K562 (cell line): Measurements from ENCODE around the gene CCSAP. TPM values are rescaled to one million over a fixed set of nuclear protein-coding genes. Genes with fewer than 3 reads are reported as not detected.
A peak's percentile ranks its signal among the peaks of the same experiment; 100 is the strongest.

ENCODE experiments used
- CHD1 ChIP-seq: fragments of 200-600 bp; sonication (generic); IDR thresholded peaks from one replicate; pipeline ENCODE4 v1.6.1; 2012; ENCODE audit warnings: mild to moderate bottlenecking, moderate library complexity, low read length, inconsistent platforms
- CHD4 ChIP-seq: fragments of 200-600 bp; sonication (generic); IDR thresholded peaks from 3 replicates; pipeline ENCODE4 v1.6.1; 2012; ENCODE audit warnings: low read depth, mild to moderate bottlenecking, mixed read lengths, low read length, inconsistent platforms; ENCODE audit not compliant: insufficient read depth, insufficient replicate concordance, poor library complexity, severe bottlenecking
- E2F4 ChIP-seq: sonication (generic); formaldehyde crosslinking; IDR thresholded peaks from 2 replicates; pipeline ENCODE4 v1.8.0; 2022; ENCODE audit warnings: mild to moderate bottlenecking, low read depth, missing genetic modification reagents
- MED1 ChIP-seq: sonication (generic); formaldehyde crosslinking; IDR thresholded peaks from 2 replicates; pipeline ENCODE4 v1.8.1; 2023; ENCODE audit warnings: missing genetic modification reagents, borderline replicate concordance
- NCOA4 ChIP-seq: fragments of 450-650 bp; IDR thresholded peaks from 2 replicates; pipeline ENCODE4 v1.6.1; 2018; ENCODE audit warnings: mild to moderate bottlenecking; ENCODE audit not compliant: partially characterized antibody
- PHF20 ChIP-seq: fragments of 450-650 bp; IDR thresholded peaks from 2 replicates; pipeline ENCODE4 v1.6.1; 2018; ENCODE audit not compliant: partially characterized antibody
- PREB ChIP-seq: sonication (generic); formaldehyde crosslinking; IDR thresholded peaks from 2 replicates; pipeline ENCODE4 v1.8.1; 2023; ENCODE audit warnings: mild to moderate bottlenecking, missing genetic modification reagents
- PYGO2 ChIP-seq: fragments of 450-650 bp; IDR thresholded peaks from 2 replicates; pipeline ENCODE4 v1.6.1; 2016; ENCODE audit warnings: mild to moderate bottlenecking, missing genetic modification characterization, moderate library complexity, missing compliant biosample characterization
- SRSF7 ChIP-seq: fragments of 200-400 bp; formaldehyde crosslinking; optimal IDR thresholded peaks from 2 replicates; pipeline ENCODE3; 2017; ENCODE audit warnings: mild to moderate bottlenecking, low read depth, low read length
- TAF9B ChIP-seq: fragments of 450-650 bp; IDR thresholded peaks from 2 replicates; pipeline ENCODE4 v1.6.1; 2018; ENCODE audit warnings: mild to moderate bottlenecking; ENCODE audit not compliant: partially characterized antibody
- TSHZ1 ChIP-seq: fragments of 250-450 bp; sonication (Bioruptor Pico); IDR thresholded peaks from 2 replicates; pipeline ENCODE4 v1.4.0; 2020; ENCODE audit warnings: mild to moderate bottlenecking, moderate library complexity
- polyA plus RNA-seq, 8 experiments: library from polyadenylated mRNA; depleted of rRNA in 4 of 8; stranded (reverse) in 5 of 8; unstranded in 3 of 8; fragments of >200 nt; fragmentation: Nextera tagmentation in 2 of 8; fragmentation: Illumina TruSeq in 1 of 8; extraction: Ambion mirVana in 2 of 8; extraction: Trizol in 1 of 8; gene quantifications; 2 replicates each; pipeline versions ENCODE4 v1.2.1 to v1.2.3, GENCODE V29; 2011 to 2014; ENCODE audit warnings: inconsistent platforms in 1 of 8, missing spikeins in 1 of 8
- total RNA-seq, 7 experiments: library from RNA; depleted of rRNA in 6 of 7; stranded (reverse); fragments of >200 nt in 6 of 7; fragmentation: Illumina TruSeq in 2 of 7; extraction: Trizol in 2 of 7; gene quantifications; 2 replicates each; pipeline versions ENCODE4 v1.2.1 to v1.2.3, GENCODE V29; 2011 to 2021; ENCODE audit warnings: low replicate concordance in 1 of 7

The CCSAP gene
- total and polyA plus RNA-seq, 9 of the 15 experiments (the other 6 are each of a cell fraction or from before 2014, with no cell fraction given) = 3.6 to 15.9 (median 9.5) TPM

GRCh38 chr1:229349463-229350385 lies 6.9 kb upstream of the CCSAP start (continued):
- TF ChIP-seq CHD4 = peak; percentile 99
- no peak for TF ChIP-seq PREB (CRISPR knock-in tag)
- no peak for TF ChIP-seq TSHZ1 (CRISPR knock-in tag)
- TF ChIP-seq TAF9B = no peak
- no peak for TF ChIP-seq MED1 (CRISPR knock-in tag)
- TF ChIP-seq PYGO2 = no peak
- no peak for TF ChIP-seq SRSF7
- TF ChIP-seq CHD1 = no peak
- peak; percentile 7 for TF ChIP-seq NCOA4
- TF ChIP-seq PHF20 = peak; percentile 82
- no peak for TF ChIP-seq E2F4 (CRISPR knock-in tag)
